Epithelial cell of proximal tubule (primary cell): ENCODE measurements around the gene ALDH3A2. TPM values are rescaled to one million over a fixed set of nuclear protein-coding genes. Genes with fewer than 3 reads are reported as not detected.

ENCODE experiments used
- DNase-seq: peaks from one replicate; pipeline ENCODE4 v3.0.0-alpha.2; 2011; ENCODE audit warnings: low read depth
- H3K4me3 ChIP-seq: 2 replicates; pipeline ENCODE4 v1.5.1; 2011; ENCODE audit warnings: low read depth, mild to moderate bottlenecking, low read length
- total RNA-seq: library from RNA; depleted of rRNA; stranded (reverse); fragments of >200 nt; gene quantifications from 2 replicates; pipeline ENCODE4 v1.2.3, GENCODE V29; 2015
- TF ChIP-seq, protein P1 (sequence below): conservative IDR thresholded peaks from 2 replicates; pipeline ENCODE4 v1.5.1; 2012; ENCODE audit warnings: low read depth, mild to moderate bottlenecking, low read length

The ALDH3A2 gene
- total RNA-seq, 1 donor from 2014 or later: 30.9 TPM

DNA sequence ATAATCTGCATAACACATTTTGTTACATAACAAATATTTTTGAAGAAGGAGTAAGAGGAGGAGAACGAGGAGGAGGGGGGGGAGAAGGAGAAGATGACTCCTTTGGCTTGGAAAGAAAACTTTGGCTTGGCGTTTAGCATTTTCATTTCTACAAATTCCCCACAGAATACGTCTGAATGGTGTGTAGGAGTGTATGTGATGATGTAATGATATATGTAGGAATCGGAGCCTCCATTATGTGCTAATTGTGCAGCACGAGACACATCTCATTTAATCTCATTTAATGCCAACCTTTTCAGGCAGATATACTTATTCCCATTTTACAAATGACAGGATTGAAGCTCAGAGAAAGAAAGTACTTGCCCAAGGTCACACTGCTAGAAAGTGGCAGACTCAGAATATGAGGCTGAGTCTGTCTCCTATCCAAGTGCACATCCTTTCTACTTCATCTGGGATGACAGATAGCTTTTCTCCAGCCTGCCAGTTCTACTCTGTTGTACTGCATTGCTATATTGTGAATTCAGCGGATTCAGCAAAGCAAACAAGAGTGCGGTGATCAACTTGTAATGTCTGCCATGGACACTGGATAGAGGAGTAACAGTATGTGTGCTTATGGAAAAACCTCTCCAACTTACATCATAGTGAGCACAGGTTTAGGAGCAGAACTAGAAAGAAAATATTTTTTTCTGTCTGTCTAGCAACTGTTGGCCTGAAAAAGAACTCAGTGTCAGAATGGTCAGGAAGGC, 78.3 kb downstream of the ALDH3A2 start:
- no peak overlapping the region for H3K4me3 ChIP-seq
- TF ChIP-seq, protein P1, sequence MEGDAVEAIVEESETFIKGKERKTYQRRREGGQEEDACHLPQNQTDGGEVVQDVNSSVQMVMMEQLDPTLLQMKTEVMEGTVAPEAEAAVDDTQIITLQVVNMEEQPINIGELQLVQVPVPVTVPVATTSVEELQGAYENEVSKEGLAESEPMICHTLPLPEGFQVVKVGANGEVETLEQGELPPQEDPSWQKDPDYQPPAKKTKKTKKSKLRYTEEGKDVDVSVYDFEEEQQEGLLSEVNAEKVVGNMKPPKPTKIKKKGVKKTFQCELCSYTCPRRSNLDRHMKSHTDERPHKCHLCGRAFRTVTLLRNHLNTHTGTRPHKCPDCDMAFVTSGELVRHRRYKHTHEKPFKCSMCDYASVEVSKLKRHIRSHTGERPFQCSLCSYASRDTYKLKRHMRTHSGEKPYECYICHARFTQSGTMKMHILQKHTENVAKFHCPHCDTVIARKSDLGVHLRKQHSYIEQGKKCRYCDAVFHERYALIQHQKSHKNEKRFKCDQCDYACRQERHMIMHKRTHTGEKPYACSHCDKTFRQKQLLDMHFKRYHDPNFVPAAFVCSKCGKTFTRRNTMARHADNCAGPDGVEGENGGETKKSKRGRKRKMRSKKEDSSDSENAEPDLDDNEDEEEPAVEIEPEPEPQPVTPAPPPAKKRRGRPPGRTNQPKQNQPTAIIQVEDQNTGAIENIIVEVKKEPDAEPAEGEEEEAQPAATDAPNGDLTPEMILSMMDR: no peak
- no peak for DNase-seq

Other genes starting within 250 kb of the ALDH3A2 start
- 0.06 TPM in 1 of 2 replicates, not detected in the other for gene RNF112, start 237.5 kb upstream of the ALDH3A2 start, total RNA-seq
- gene SLC47A1, start 114.9 kb upstream of the ALDH3A2 start, total RNA-seq: 0.52 and 1.7 TPM in 2 replicates
- not detected in 2 replicates for gene SLC47A2, start 67.8 kb downstream of the ALDH3A2 start, total RNA-seq
- gene ALDH3A1, start 99.5 kb downstream of the ALDH3A2 start, total RNA-seq: 3.3 TPM in 1 of 2 replicates, not detected in the other
- gene ULK2, start 219.2 kb downstream of the ALDH3A2 start, total RNA-seq: 14.1 and 14.4 TPM in 2 replicates